ENCODE data around the gene FKBP4. TPM values are rescaled to one million over a fixed set of nuclear protein-coding genes. Genes with fewer than 3 reads are reported as not detected.

FKBP4 gene, protein sequence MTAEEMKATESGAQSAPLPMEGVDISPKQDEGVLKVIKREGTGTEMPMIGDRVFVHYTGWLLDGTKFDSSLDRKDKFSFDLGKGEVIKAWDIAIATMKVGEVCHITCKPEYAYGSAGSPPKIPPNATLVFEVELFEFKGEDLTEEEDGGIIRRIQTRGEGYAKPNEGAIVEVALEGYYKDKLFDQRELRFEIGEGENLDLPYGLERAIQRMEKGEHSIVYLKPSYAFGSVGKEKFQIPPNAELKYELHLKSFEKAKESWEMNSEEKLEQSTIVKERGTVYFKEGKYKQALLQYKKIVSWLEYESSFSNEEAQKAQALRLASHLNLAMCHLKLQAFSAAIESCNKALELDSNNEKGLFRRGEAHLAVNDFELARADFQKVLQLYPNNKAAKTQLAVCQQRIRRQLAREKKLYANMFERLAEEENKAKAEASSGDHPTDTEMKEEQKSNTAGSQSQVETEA
- total RNA-seq (10 to 100 TPM; 41.9 to 44.9 TPM), total RNA-seq (46.7 to 94.2 reads per million in 2 donors)

DNA sequence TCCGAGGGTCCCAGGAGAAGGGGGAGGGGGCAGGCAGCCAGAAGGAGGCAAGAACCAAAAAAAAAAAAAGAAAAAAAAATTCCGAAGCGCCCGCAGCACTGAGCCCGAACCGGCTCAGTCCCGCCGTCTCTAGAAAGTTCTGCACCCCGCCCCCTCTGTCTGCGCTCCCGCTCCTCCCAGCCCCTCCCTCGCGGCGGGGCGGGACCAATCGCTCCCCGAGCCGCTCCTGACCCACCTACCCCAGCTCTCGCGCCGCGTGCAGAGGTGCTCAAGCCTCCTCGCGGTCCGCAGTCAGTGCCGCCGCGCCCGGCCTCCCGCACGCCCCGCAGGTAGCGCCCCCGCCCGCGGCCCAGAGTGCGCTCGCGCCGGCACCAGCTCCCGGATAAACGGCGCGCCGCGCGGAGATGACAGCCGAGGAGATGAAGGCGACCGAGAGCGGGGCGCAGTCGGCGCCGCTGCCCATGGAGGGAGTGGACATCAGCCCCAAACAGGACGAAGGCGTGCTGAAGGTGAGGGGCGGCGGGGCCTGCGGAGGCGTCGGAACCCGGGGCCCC, at the start of gene FKBP4:
Gene FKBP4 (plus strand): TSS at position 235 of the 554 bp plus-strand sequence. CDS start 170 bp downstream, at position 405.
- H3K4me3 Mint-ChIP-seq, result peak within 1 kb of the TSS; percentile 92
- peak within 1 kb of the TSS; percentile 56 for H3K27ac Mint-ChIP-seq
- H3K36me3 Mint-ChIP-seq (ENCODE audit: low read depth), result no peaks in the 10 kb centered on the region
- no peaks in the 10 kb centered on the region for H3K9me3 ChIP-seq (ENCODE audit: control insufficient read depth, low read length, poor library complexity, severe bottlenecking)
- peak; percentile 80 to 88 (median 87) for DNase-seq
- H3K27me3 Mint-ChIP-seq, result no peaks in the 10 kb centered on the region
- peaks cover 28% of the 10 kb centered on the region for H3K4me1 Mint-ChIP-seq
- peak; percentile 92 for ATAC-seq

DNA sequence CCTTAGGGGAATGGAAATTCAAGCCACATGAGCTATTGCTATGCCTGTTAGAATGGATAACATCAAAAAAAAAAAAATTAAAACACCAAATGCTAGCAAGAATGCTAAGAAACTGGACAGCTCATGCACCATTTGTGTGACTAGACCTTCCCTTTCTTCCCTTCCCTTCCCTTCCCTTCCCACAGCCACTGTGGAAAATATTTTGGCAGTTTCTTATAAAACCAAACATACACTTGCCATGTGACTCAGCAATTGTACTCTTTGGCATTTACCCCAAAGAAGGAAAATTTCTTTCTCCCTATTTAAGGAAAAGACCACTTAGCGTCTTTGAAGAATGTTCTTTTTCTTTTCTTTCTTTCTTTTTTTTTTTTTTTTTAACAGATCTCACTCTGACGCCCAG, 49.1 kb upstream of the FKBP4 start:
- H3K36me3 Mint-ChIP-seq (ENCODE audit: low read depth), result no peaks in the 10 kb centered on the region
- no peak for DNase-seq
- H3K9me3 ChIP-seq (ENCODE audit: control insufficient read depth, low read length, poor library complexity, severe bottlenecking), result no peaks in the 10 kb centered on the region
- H3K27me3 Mint-ChIP-seq, result peaks cover 26% of the 10 kb centered on the region
- H3K4me1 Mint-ChIP-seq, result no peaks in the 10 kb centered on the region
- H3K27ac Mint-ChIP-seq, result no peak overlapping the region
- H3K4me3 Mint-ChIP-seq, result no peak overlapping the region
- no peak for ATAC-seq

DNA sequence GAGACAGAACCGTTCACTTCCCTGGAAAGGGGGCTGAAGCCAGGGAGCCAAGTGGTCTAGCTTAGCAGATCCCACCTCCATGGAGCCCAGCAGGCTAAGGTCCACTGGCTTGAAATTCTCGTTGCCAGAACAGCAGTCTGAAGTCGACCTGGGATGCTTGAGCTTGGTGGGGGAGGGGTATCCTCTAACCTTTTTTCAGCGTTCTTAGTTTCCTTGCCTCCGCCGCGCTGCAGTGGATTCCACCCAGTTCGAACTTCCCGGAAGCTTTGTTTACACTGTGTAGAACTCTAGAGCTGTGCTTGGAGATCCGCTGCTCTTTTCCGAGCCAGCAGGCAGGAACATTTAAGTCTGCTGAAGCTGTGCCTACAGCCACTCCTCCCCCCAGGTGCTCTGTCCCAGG, 45.2 kb upstream of the FKBP4 start:
- H3K36me3 Mint-ChIP-seq (ENCODE audit: low read depth), result no peaks in the 10 kb centered on the region
- DNase-seq, result no peak

DNA sequence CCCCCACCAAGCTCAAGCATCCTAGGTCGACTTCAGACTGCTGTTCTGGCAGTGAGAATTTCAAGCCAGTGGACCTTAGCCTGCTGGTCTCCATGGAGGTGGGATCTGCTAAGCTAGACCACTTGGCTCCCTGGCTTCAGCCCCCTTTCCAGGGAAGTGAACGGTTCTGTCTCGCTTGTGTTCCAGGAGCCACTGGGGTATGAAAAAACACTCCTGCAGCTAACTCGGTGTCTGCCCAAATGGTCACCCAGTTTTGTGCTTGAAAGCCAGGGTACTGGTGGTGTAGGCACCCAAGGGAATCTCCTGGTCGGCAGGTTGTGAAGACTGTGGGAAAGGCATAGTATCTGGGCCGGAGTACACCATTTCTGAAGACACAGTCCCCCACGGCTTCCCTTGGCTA, 44.6 kb upstream of the FKBP4 start:
- Mint-ChIP-seq H3K27ac (no peak overlapping the region), H3K4me1 (no peaks in the 10 kb centered on the region), H3K36me3 (ENCODE audit: low read depth) (no peaks in the 10 kb centered on the region), H3K4me3 (no peak overlapping the region), H3K27me3 (peaks cover 6% of the 10 kb centered on the region)
- no peaks in the 10 kb centered on the region for H3K9me3 ChIP-seq (ENCODE audit: control insufficient read depth, low read length, poor library complexity, severe bottlenecking)
- no peak for ATAC-seq
- no peak for DNase-seq

More for the DNA sequence above, 45.2 kb upstream of the FKBP4 start:
- ATAC-seq, result no peak
- no peak overlapping the region for H3K27ac Mint-ChIP-seq
- no peak overlapping the region for H3K4me3 Mint-ChIP-seq
- no peaks in the 10 kb centered on the region for H3K9me3 ChIP-seq (ENCODE audit: control insufficient read depth, low read length, poor library complexity, severe bottlenecking)
- H3K4me1 Mint-ChIP-seq, result no peaks in the 10 kb centered on the region
- peaks cover 9% of the 10 kb centered on the region for H3K27me3 Mint-ChIP-seq

DNA sequence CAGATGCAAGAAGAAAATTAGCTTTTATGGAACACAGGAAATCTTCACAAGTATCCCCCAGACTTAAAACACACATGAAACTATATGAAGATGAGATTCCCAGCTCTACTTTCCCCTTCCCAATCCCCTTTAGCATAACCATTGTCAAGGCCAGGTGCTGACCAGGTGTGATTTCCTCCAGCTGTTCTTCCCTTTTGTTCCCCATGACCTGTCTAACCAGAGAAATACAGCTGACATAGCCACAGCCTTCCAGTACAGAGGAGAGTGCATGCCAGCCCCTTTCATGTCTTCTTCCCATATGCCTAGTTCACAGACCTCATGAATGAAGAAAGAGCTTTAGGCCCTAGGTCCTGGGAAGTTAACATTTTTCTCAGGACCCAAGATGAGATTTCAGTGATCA, 43.5 kb upstream of the FKBP4 start:
- no peak overlapping the region for H3K4me3 Mint-ChIP-seq
- DNase-seq (no peak), ATAC-seq (no peak)
- H3K4me1 Mint-ChIP-seq, result no peaks in the 10 kb centered on the region
- H3K27me3 Mint-ChIP-seq, result peaks cover 4% of the 10 kb centered on the region
- H3K36me3 Mint-ChIP-seq (ENCODE audit: low read depth), result no peaks in the 10 kb centered on the region
- no peaks in the 10 kb centered on the region for H3K9me3 ChIP-seq (ENCODE audit: control insufficient read depth, low read length, poor library complexity, severe bottlenecking)
- no peak overlapping the region for H3K27ac Mint-ChIP-seq

DNA sequence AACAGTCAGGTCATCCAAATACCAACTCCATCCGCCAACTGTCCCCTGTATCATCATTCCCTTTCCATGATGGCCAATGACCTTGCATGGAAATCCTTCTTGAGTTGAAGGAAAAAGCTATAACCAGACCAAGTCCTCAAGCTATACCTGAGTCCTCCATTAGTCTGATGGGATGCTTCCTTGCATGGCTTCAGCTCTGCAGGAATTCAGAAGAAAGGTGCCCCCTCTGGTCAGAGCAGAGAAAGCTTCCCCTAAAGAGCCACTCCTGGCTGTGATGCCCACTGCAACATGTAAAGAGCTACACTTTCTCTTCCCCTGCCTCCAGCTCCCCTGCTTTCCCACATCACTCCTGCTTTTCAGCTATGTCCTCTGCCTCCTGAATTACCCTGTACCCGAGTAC, 43.1 kb upstream of the FKBP4 start:
- DNase-seq, result no peak
- no peaks in the 10 kb centered on the region for H3K4me1 Mint-ChIP-seq
- no peak for ATAC-seq
- no peaks in the 10 kb centered on the region for H3K9me3 ChIP-seq (ENCODE audit: control insufficient read depth, low read length, poor library complexity, severe bottlenecking)
- no peaks in the 10 kb centered on the region for H3K36me3 Mint-ChIP-seq (ENCODE audit: low read depth)
- H3K4me3 Mint-ChIP-seq, result no peak overlapping the region
- peaks cover 4% of the 10 kb centered on the region for H3K27me3 Mint-ChIP-seq
- H3K27ac Mint-ChIP-seq, result no peak overlapping the region

DNA sequence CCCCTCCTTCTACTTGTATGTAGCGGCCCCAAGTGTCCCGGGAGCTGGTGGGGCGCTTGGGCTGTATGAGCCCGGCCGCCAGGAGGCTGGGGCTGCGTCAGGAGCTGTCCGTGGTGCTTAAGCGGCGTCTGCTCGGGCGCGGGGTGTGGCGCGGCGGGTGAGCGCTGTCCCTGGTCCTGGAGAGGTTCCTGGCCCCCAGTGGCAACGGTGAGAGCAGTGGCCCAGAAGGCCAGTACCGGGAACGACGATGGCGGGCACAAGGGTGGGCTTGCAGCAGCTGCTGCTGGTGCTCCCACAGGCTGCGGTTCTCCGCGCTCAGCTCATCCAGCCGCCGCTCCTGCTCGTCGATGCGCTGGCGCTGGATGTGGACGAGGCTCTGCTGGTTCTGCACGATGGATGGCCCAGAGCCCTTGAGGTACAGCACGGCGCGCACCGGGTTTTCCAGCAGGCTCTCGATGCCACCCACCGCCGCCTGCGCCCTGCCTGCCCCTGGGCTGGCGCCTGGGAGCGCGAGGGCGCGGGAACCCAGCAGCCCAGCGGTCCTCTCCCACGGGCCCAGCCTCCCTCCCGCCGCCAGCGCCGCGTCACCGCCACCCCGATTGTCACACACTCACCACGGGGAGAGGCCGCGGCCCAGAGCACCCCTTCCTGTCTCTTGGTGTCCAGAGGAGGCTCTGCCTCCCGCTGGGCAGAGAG, 41.9 kb upstream of the FKBP4 start:
- DNase-seq (peak; percentile 60 to 80 (median 62)), ATAC-seq (peak; percentile 100)
- no peaks in the 10 kb centered on the region for H3K36me3 Mint-ChIP-seq (ENCODE audit: low read depth)
- peaks cover 13% of the 10 kb centered on the region for H3K27me3 Mint-ChIP-seq
- no peaks in the 10 kb centered on the region for H3K9me3 ChIP-seq (ENCODE audit: control insufficient read depth, low read length, poor library complexity, severe bottlenecking)
- no peak overlapping the region for H3K4me3 Mint-ChIP-seq
- no peak overlapping the region for H3K27ac Mint-ChIP-seq
- H3K4me1 Mint-ChIP-seq, result no peaks in the 10 kb centered on the region

DNA sequence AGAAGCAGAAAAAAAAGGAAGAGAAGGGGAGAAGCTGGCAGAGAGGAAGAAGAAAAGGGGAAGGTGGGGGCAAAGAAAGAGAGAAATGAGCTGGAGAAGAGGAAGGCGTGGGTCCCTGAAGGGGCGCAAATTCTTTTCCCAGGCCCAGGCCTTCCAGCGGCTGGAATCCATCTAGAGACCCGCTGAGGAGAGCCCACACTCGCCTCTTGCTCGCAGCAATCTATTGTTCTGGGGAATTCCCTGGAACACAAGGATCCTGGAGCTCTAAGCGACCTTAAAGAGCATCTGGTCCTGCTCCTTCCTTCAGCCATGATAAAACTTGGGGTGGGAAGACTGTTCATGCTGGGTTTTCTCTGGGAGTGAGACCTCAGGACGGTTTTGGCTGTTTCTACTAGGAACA, 41.2 kb upstream of the FKBP4 start:
- no peak overlapping the region for H3K27ac Mint-ChIP-seq
- H3K9me3 ChIP-seq (ENCODE audit: control insufficient read depth, low read length, poor library complexity, severe bottlenecking), result no peaks in the 10 kb centered on the region
- H3K27me3 Mint-ChIP-seq, result peaks cover 13% of the 10 kb centered on the region
- DNase-seq, result no peak
- no peak overlapping the region for H3K4me3 Mint-ChIP-seq
- H3K36me3 Mint-ChIP-seq (ENCODE audit: low read depth), result no peaks in the 10 kb centered on the region
- H3K4me1 Mint-ChIP-seq, result no peaks in the 10 kb centered on the region
- ATAC-seq, result no peak

DNA sequence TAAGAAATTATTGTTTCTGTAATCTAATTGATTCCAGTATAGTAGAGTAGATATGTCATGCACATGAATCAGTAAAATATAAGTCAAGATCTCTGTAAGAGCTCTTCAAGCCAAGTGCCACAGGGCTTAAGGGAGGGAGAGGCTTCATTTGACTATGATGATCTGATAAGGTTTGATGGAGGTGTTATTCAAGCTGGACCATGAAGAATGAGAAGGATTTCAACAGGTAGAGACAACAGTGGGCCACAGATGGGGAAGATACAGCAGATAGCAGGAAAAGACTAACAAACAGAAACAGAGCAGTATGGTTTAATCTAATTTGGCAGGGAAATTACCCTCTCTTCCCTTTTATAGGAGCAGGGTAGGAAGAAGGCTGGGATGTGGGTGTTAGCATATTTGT, 40.6 kb upstream of the FKBP4 start:
- Mint-ChIP-seq H3K4me3 (no peak overlapping the region), H3K4me1 (no peaks in the 10 kb centered on the region), H3K27ac (no peak overlapping the region), H3K27me3 (peaks cover 16% of the 10 kb centered on the region), H3K36me3 (ENCODE audit: low read depth) (no peaks in the 10 kb centered on the region)
- no peak for DNase-seq
- ATAC-seq, result no peak
- no peaks in the 10 kb centered on the region for H3K9me3 ChIP-seq (ENCODE audit: control insufficient read depth, low read length, poor library complexity, severe bottlenecking)

DNA sequence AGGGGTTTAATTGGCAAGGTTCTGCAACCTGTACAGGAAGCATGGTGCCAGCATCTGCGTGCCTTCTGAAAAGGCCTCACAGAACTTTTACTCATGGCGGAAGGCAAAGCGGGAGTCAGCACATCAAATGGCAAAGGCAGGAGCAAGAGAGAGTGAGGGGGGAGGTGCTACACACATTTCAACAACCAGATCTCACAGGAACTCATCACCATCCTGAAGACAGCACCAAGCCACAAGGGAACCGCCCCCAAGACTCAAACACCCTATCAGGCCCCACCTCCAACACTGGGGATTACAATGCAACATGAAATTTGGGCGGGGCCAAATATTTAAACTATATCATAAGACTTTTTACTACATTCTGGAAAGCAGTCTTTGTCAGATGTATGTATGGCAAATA, 38.0 kb upstream of the FKBP4 start:
- ATAC-seq (no peak), DNase-seq (no peak)
- no peaks in the 10 kb centered on the region for H3K4me1 Mint-ChIP-seq
- no peak overlapping the region for H3K27ac Mint-ChIP-seq
- H3K36me3 Mint-ChIP-seq (ENCODE audit: low read depth), result peaks cover under 1% of the 10 kb centered on the region
- peaks cover 21% of the 10 kb centered on the region for H3K27me3 Mint-ChIP-seq
- no peak overlapping the region for H3K4me3 Mint-ChIP-seq
- H3K9me3 ChIP-seq (ENCODE audit: control insufficient read depth, low read length, poor library complexity, severe bottlenecking), result no peaks in the 10 kb centered on the region

DNA sequence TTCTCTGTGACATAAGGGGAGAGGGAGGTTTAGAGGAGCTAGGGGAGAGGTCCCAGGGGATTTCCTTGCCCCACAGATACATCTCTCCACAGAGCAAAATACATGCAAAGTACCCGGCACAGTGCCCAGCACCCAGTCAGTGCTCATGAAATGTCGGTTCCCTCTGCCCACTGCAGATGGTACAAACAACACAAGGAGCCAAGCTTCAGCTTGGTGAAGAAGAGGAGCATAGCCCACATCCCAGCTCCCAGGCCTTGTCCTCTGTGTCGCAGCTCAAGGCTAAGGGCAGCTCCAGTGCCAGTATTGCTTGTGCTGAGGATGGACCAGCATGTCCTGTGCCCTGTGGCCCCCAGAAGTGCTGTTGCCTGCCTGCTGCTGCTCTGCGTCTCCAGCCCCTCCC, 35.0 kb upstream of the FKBP4 start:
- no peaks in the 10 kb centered on the region for H3K9me3 ChIP-seq (ENCODE audit: control insufficient read depth, low read length, poor library complexity, severe bottlenecking)
- H3K4me3 Mint-ChIP-seq, result no peak overlapping the region
- H3K36me3 Mint-ChIP-seq (ENCODE audit: low read depth), result peaks cover 3% of the 10 kb centered on the region
- ATAC-seq (no peak), DNase-seq (no peak)
- H3K27ac Mint-ChIP-seq, result no peak overlapping the region
- peaks cover 21% of the 10 kb centered on the region for H3K27me3 Mint-ChIP-seq
- H3K4me1 Mint-ChIP-seq, result no peaks in the 10 kb centered on the region

DNA sequence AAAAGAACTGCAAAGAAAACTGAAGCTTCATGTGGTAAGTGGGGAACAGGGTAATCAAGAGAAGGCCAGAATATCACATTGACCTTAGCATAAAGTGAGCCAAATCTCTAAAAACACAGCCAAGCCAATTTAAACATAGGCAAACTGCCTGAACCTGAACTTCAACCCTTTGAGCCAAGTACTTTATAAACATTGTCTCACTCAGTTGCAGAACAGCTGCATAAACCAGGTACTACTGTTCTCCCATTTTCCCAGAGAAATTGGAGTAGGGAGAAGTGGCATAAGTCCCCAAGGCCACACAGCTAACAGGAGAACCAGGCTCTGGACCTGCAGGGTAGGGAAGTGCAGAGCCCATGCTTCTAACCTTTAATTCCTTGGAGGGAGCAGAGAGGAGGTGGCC, 30.4 kb upstream of the FKBP4 start:
- H3K9me3 ChIP-seq (ENCODE audit: control insufficient read depth, low read length, poor library complexity, severe bottlenecking), result no peaks in the 10 kb centered on the region
- Mint-ChIP-seq H3K27ac (no peak overlapping the region), H3K4me3 (no peak overlapping the region), H3K36me3 (ENCODE audit: low read depth) (peaks cover 3% of the 10 kb centered on the region), H3K27me3 (peaks cover 12% of the 10 kb centered on the region), H3K4me1 (no peaks in the 10 kb centered on the region)
- ATAC-seq (no peak), DNase-seq (no peak)

DNA sequence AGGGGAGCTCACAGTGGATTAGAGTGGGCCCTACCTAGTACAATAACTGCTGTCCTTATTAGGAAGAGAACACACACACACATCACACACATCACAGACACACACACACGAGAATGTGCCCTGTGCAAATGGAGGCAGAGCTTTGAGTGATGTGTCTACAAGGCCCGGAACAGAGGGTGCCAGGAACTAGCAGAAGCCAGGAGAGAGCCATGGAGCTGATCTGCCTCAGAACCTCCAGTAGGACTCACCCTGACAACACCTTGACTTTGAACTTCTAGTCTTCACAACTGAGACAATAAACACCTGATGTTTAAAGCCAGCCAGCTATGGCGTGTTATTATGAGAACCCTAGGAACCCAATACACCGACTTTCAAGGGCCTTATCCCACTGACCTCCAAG, 29.7 kb upstream of the FKBP4 start:
- no peaks in the 10 kb centered on the region for H3K4me1 Mint-ChIP-seq

More for the DNA sequence above, 29.7 kb upstream of the FKBP4 start:
- peaks cover 12% of the 10 kb centered on the region for H3K27me3 Mint-ChIP-seq
- ATAC-seq (no peak), DNase-seq (no peak)
- H3K9me3 ChIP-seq (ENCODE audit: control insufficient read depth, low read length, poor library complexity, severe bottlenecking), result no peaks in the 10 kb centered on the region
- H3K4me3 Mint-ChIP-seq, result no peak overlapping the region
- peaks cover 3% of the 10 kb centered on the region for H3K36me3 Mint-ChIP-seq (ENCODE audit: low read depth)
- no peak overlapping the region for H3K27ac Mint-ChIP-seq

Measured in T-helper 17 cell (primary cell).